K562 (cell line): ENCODE data around the gene NPM3. TPM values are rescaled to one million over a fixed set of nuclear protein-coding genes. Genes with fewer than 3 reads are reported as not detected.

Source experiments
- ADNP ChIP-seq: fragments of 200-800 bp; sonication (Bioruptor generic); IDR thresholded peaks from 2 replicates; pipeline ENCODE4 v1.6.1; 2016; ENCODE audit warnings: missing genetic modification characterization, missing compliant biosample characterization
- BRF1 ChIP-seq: IDR thresholded peaks from 3 replicates; pipeline ENCODE4 v1.6.1; 2011; ENCODE audit warnings: borderline replicate concordance, mild to moderate bottlenecking; ENCODE audit not compliant: insufficient read length; ENCODE audit errors: extremely low read depth
- CEBPZ ChIP-seq: fragments of 150-350 bp; IDR thresholded peaks from 2 replicates; pipeline ENCODE4 v1.6.1; 2014; ENCODE audit warnings: low read depth, mild to moderate bottlenecking, low read length, borderline replicate concordance
- CREB5 ChIP-seq: fragments of 250-450 bp; sonication (Bioruptor Pico); IDR thresholded peaks from 2 replicates; pipeline ENCODE4 v1.5.0; 2020; ENCODE audit warnings: mild to moderate bottlenecking
- ETV5 ChIP-seq: sonication (generic); formaldehyde crosslinking; IDR thresholded peaks from 2 replicates; pipeline ENCODE4 v1.4.0; 2020; ENCODE audit warnings: low read depth, mild to moderate bottlenecking, missing genetic modification reagents
- GABPB2 ChIP-seq: fragments of 250-450 bp; sonication (Bioruptor Pico); conservative IDR thresholded peaks from 2 replicates; pipeline ENCODE4 v1.5.1; 2021; ENCODE audit warnings: mild to moderate bottlenecking
- KDM2B ChIP-seq: fragments of 250-450 bp; sonication (Bioruptor Pico); IDR thresholded peaks from 2 replicates; pipeline ENCODE4 v1.8.0; 2021; ENCODE audit warnings: mild to moderate bottlenecking, moderate library complexity
- LARP7 ChIP-seq: fragments of 450-650 bp; IDR thresholded peaks from 2 replicates; pipeline ENCODE4 v1.6.1; 2016
- RFX7 ChIP-seq: fragments of 250-450 bp; sonication (Bioruptor Pico); IDR thresholded peaks from 2 replicates; pipeline ENCODE4 v1.5.1; 2021; ENCODE audit warnings: mild to moderate bottlenecking
- RREB1 ChIP-seq: fragments of 250-450 bp; sonication (Bioruptor Pico); IDR thresholded peaks from 2 replicates; pipeline ENCODE4 v1.4.0; 2020
- ZBTB33 ChIP-seq: sonication (generic); formaldehyde crosslinking; IDR thresholded peaks from 2 replicates; pipeline ENCODE4 v1.8.1; 2023; ENCODE audit warnings: mild to moderate bottlenecking, missing genetic modification reagents
- ZBTB5 ChIP-seq: fragments of 450-650 bp; IDR thresholded peaks from 2 replicates; pipeline ENCODE4 v1.6.1; 2017; ENCODE audit warnings: antibody characterized with exemption
- ZNF134 ChIP-seq: fragments of 250-450 bp; sonication (Bioruptor Pico); conservative IDR thresholded peaks from 2 replicates; pipeline ENCODE4 v1.4.0; 2020
- ZNF184 ChIP-seq: sonication (generic); formaldehyde crosslinking; IDR thresholded peaks from 2 replicates; pipeline ENCODE4 v1.5.0; 2020; ENCODE audit warnings: missing genetic modification reagents
- polyA plus RNA-seq, 8 experiments: library from polyadenylated mRNA; depleted of rRNA in 4 of 8; stranded (reverse) in 5 of 8; unstranded in 3 of 8; fragments of >200 nt; fragmentation: Nextera tagmentation in 2 of 8; fragmentation: Illumina TruSeq in 1 of 8; extraction: Ambion mirVana in 2 of 8; extraction: Trizol in 1 of 8; gene quantifications; 2 replicates each; pipeline versions ENCODE4 v1.2.1 to v1.2.3, GENCODE V29; 2011 to 2014; ENCODE audit warnings: inconsistent platforms in 1 of 8, missing spikeins in 1 of 8
- total RNA-seq, 7 experiments: library from RNA; depleted of rRNA in 6 of 7; stranded (reverse); fragments of >200 nt in 6 of 7; fragmentation: Illumina TruSeq in 2 of 7; extraction: Trizol in 2 of 7; gene quantifications; 2 replicates each; pipeline versions ENCODE4 v1.2.1 to v1.2.3, GENCODE V29; 2011 to 2021; ENCODE audit warnings: low replicate concordance in 1 of 7

The NPM3 gene
- total and polyA plus RNA-seq, 9 of the 15 experiments (the other 6 are each of a cell fraction or from before 2014, with no cell fraction given) = 15.2 to 239 (median 114) TPM

GRCh38 chr10:101824736-101825135 lies 41.5 kb upstream of the NPM3 start (continued):
- no peak for TF ChIP-seq ETV5 (CRISPR knock-in tag)
- TF ChIP-seq ZNF134 = no peak
- TF ChIP-seq BRF1 = no peak
- TF ChIP-seq KDM2B (CRISPR knock-in tag) = no peak
- TF ChIP-seq GABPB2 = no peak
- TF ChIP-seq CREB5 (CRISPR knock-in tag) = no peak
- no peak for TF ChIP-seq RREB1 (CRISPR knock-in tag)
- no peak for TF ChIP-seq ZNF184 (CRISPR knock-in tag)
- TF ChIP-seq RFX7 = no peak
- no peak for TF ChIP-seq ZBTB33 (CRISPR knock-in tag)
- peak; percentile 83 for TF ChIP-seq ADNP (tag)
- no peak for TF ChIP-seq CEBPZ
- no peak for TF ChIP-seq LARP7
- no peak for TF ChIP-seq ZBTB5
